NCI-H1436 (cell line): ENCODE data around the gene CPED1.
A peak's percentile ranks its signal among the peaks of the same experiment; 100 is the strongest.
"Not testable (repeated sequence)": the region's sequence is repeated elsewhere in the genome, so short reads cannot be mapped to it uniquely, and the experiment has no call there.

ENCODE experiments used
- DNase-seq: peaks from one replicate; lab custom pipeline; 2025; lab: John Stamatoyannopoulos, UW

CPED1 gene

GRCh38 chr7:121097577-121097976 is 109.1 kb downstream of the CPED1 start:
- no peak for DNase-seq

DNA sequence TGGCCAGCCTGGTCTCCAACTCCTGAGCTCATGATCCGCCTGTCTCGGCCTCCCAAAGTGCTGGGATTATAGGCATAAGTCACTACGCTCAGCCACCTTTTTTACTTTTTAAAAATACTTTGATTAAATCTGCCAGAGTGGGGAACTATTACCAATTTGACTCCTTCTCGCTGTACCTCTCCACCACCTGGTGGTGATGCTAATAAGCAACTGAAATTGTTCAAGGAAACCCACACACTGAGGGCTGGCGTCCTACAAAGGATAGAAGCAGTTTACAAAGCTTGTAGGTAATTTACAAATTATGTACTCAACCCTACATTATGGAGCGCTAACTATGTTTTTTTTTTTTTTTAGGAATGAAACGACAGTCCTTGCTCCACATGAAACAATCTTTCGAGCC is 111.1 kb downstream of the CPED1 start:
- no peak for DNase-seq

- no peak for DNase-seq
Measured at GRCh38 chr7:121101083-121101482, 112.6 kb downstream of the CPED1 start.

- DNase-seq = no peak
Measured at GRCh38 chr7:121101621-121102020, 113.1 kb downstream of the CPED1 start.

DNA sequence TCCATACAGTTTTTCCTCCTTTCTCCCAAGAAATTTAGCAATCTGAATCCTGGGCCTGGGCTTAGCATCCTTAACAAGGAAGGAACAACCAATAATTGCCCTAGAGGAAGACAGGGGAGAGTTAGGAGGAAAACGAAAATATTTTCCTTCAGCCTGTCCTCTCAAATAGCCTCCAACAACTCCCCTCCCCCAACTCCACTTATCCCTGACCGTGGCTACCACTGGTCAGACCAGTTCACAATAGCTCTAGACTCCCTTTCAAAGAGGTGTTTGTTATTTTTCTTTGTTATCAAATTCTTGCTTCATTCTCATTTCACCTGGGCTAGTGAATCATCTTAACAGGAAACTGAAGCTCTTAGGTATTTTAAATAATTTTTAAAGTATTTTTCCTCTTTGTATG is 114.1 kb downstream of the CPED1 start:
- no peak for DNase-seq

DNA sequence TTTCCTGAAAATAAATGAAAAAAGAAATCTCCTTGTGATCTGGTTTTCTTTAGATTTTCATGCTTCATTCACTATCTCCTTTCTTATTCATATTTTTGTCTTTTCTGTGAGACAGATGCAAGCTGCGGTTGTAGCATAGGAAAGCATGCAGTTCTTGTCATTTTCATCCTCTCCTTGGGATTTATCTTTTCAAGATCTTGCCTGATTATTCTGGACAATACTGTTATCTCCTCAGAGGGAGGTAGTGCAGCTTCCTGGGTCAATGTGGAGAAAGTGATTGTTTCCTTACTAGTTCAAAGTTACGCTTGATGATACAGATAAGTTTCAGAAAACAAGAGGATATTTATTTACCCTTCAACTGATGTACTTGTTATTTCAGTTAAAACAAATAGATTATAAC is 114.6 kb downstream of the CPED1 start:
- DNase-seq = no peak

DNA sequence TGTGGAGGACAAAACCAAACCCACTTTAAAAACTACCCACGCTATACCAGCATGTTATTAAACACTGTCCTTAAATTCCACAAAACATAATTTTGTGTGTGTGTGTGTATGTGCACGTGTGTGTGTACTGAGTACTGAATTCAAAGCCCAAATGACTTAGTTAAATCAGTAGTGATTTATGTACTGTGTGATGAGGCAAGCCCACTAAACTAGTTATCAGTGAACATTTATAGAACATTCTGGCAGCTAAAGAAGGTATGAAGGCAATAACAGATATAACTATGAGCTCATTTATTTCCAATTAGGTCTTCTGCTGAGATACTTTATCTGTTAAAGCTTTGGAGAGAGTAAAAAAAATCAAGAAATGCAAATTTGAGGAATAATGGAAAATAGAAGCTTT is 115.1 kb downstream of the CPED1 start:
- no peak for DNase-seq

GRCh38 chr7:121105262-121105661 is 116.8 kb downstream of the CPED1 start:
- no peak for DNase-seq

GRCh38 chr7:121107923-121108498 is 119.5 kb downstream of the CPED1 start:
- DNase-seq = peak; percentile 44

GRCh38 chr7:121109145-121109544 is 120.6 kb downstream of the CPED1 start:
- no peak for DNase-seq

- DNase-seq = no peak
Measured at GRCh38 chr7:121113288-121113687, 124.8 kb downstream of the CPED1 start.

DNA sequence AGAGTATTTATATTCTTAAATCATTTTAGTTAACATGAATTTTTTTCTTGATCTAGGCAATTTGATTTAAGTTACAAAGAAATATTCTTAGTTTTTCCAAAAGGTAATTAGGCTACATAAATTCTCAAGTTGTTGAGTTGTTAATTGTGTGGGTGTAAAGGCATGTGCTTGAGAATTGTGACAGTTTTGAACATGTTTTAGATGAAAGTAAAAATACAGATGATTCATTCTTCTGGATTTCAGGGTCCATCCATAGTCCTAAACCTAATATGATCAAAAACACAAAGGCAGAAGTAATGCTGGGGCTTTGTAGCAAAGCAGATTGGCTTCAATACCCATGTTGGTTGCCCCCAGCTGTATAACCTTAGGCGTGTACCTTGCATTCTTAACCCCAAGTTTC is 127.9 kb downstream of the CPED1 start:
- DNase-seq = no peak

GRCh38 chr7:121119047-121119446 is 130.5 kb downstream of the CPED1 start:
- DNase-seq = no peak

DNA sequence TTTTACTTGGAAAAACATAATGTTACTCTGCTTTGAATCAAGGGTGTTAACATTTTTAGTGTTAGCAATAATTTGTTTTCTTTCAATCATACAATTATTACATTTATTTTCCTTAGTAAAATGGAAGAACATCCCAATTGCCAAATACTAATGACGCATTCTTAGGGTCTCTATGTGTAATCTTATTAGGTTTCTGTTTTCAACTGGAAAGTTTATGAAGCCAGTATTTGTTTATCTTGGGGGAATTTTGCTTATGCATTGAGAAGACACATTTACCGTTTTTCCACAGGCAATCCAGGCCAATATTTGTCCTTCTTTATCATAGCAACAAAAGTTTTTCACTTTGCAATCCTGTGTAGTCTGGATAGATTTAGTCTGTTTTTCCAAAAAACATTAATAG is 134.5 kb downstream of the CPED1 start:
- DNase-seq = no peak

DNA sequence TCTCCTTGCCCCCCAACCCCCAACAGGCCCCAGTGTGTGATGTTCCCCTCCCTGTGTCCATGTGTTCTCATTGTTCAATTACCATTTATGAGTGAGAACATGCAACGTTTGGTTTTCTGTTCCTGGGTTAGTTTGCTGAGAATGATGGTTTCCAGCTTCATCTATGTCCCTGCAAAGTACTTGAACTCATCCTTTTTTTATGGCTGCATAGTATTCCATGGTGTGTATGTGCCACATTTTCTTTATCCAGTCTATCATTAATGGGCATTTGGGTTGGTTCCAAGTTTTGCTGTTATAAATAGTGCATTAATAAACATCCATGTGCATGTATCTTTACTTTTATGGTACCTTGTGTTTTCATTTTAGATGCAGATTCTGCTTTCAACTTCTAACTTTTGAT is 136.9 kb downstream of the CPED1 start:
- not testable (repeated sequence) for DNase-seq

DNA sequence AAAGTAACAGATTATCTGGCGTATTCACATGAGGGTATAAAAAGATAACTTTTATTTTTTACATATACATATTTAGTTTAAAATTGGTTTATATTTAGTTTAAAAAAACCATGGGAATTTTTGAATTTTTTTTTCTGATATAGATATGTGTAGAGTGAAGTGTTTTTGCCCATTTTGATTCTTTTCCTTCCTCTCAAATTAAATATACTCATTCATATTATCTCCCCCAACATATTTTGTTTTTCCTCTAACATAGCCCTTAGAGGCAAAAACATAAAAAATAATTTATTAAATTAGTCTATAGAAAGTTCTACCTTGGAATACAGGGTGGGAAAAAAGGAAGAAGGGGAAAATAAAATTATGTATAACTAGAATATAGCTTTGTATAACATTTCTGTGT is 137.7 kb downstream of the CPED1 start:
- no peak for DNase-seq

GRCh38 chr7:121126801-121127534 is 138.5 kb downstream of the CPED1 start:
- DNase-seq = no peak

- DNase-seq = no peak
Measured at GRCh38 chr7:121132940-121133339, 144.4 kb downstream of the CPED1 start.

DNA sequence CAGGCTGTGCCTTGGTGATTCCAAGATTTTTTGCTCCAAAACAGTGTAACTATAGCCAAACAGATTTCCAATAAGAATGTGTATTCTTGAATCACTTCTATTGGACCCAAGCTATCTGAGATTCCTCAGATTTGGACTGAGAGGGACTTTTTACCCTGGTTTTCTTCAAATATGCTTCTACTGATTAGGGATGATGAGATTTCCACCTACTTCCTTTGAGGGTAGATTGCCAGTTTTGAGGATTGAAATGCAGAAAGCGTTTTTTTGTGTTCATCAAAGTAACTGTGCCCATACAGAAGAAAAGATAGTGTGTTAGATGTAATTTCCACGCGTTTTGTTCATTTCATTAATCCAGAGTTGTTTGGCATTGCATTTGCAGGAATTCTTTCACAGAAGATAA is 144.9 kb downstream of the CPED1 start:
- no peak for DNase-seq

GRCh38 chr7:121137580-121137979 is 149.1 kb downstream of the CPED1 start:
- DNase-seq = no peak

DNA sequence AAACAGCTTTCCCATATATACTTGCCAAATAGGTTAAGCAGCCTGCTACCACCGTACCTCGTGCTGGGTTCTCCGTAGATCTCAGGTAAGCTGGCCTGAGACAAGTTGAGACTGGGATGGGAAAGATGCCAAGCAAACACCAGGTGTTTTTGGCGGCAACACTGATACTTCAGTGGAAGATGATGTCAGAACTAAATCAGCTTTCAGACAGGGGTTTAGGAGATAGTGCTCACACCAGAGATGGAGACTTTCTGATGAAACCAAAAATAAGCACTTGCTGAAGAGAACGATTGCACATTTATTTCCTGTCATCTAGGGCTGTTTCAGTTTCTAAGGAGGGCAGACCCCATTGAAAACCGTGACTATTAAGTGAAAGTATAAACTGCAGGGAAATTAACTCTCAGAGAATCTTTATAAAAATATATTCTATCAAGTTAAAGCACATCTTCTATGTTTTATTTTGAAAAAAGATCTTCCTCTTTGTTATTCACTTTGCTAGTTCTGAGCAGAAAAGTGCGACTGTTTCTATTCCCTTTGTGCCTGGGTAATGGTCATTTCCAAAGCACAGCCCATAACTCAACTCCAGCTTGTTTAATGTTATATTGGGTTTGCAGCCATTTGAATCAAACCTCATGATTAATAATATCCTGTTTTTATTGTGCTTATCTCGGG is 149.9 kb downstream of the CPED1 start:
- DNase-seq = peak; percentile 42

GRCh38 chr7:121139427-121139826 is 150.9 kb downstream of the CPED1 start:
- no peak for DNase-seq

- no peak for DNase-seq
Measured at GRCh38 chr7:121140790-121141189, 152.3 kb downstream of the CPED1 start.
